Aorta (tissue), 5 donors: ENCODE measurements around the gene HINT2. TPM values are rescaled to one million over a fixed set of nuclear protein-coding genes. Genes with fewer than 3 reads are reported as not detected.

ENCODE experiments used
- ATAC-seq: fragments of 200-7000 bp; cut with Tn5 transposase; one replicate; pipeline ENCODE4 v1.9.1; 2022; ENCODE audit warnings: moderate library complexity; ENCODE audit not compliant: low FRiP score
- DNase-seq, 2 donors: peaks; one replicate each; pipeline ENCODE4 v3.0.0-alpha.2; 2020
- H3K27ac ChIP-seq, 2 donors: one replicate each; pipeline ENCODE4 v1.5.1; 2013; ENCODE audit warnings: low read length in 2 of 2, mild to moderate bottlenecking in 2 of 2, moderate library complexity in 2 of 2, control low read depth in 1 of 2, inconsistent platforms in 1 of 2, low read depth in 1 of 2
- H3K27me3 ChIP-seq, 2 donors: one replicate each; pipeline ENCODE4 v1.6.1; 2013; ENCODE audit warnings: control low read depth in 1 of 2, low read length in 1 of 2, mild to moderate bottlenecking in 1 of 2, moderate library complexity in 1 of 2; ENCODE audit not compliant: insufficient read depth in 2 of 2, control insufficient read depth in 1 of 2
- H3K36me3 ChIP-seq, 2 donors: one replicate each; pipeline ENCODE4 v1.6.1; 2013; ENCODE audit warnings: control low read depth in 1 of 2, low read length in 1 of 2, mild to moderate bottlenecking in 1 of 2; ENCODE audit not compliant: insufficient read depth in 2 of 2, control insufficient read depth in 1 of 2
- H3K4me1 ChIP-seq, 2 donors: one replicate each; pipeline ENCODE4 v1.6.1; 2013; ENCODE audit warnings: low read length in 2 of 2, control low read depth in 1 of 2, mild to moderate bottlenecking in 1 of 2, moderate library complexity in 1 of 2; ENCODE audit not compliant: insufficient read depth in 2 of 2, control insufficient read depth in 1 of 2
- H3K4me3 ChIP-seq, 2 donors: one replicate each; pipeline ENCODE4 v1.5.1; 2013; ENCODE audit warnings: low read length in 2 of 2, control low read depth in 1 of 2, mild to moderate bottlenecking in 1 of 2
- H3K9me3 ChIP-seq: one replicate; pipeline ENCODE4 v1.6.1; 2013; ENCODE audit warnings: mild to moderate bottlenecking, low read length; ENCODE audit not compliant: control insufficient read depth
- WGBS, 2 donors: extraction: QIAGEN DNeasy Blood & Tissue Kit; methylation state at CpG; one replicate each; pipeline ENCODE4 v1.1.7; 2013; 5-methylcytosine and 5-hydroxymethylcytosine counted together
- intact Hi-C, 2 donors: fragments of 100-400 bp; cut with DNase I; formaldehyde crosslinking; loops; one replicate each; pipeline versions ENCODE4 v1.14.2 to v1.15.0; 2022
- polyA plus RNA-seq, 2 donors: library from polyadenylated mRNA; stranded (reverse); fragments of 200-250 nt; gene quantifications; one replicate each; pipeline ENCODE4 v1.2.3, GENCODE V29; 2013
- total RNA-seq, 2 donors: library from RNA; stranded (reverse); fragmentation: NEBNext Ultra II Directional; extraction: Animal tissue kit (Norgen Biotek cat#: 25700); gene quantifications; one replicate each; pipeline ENCODE4 v1.2.1, GENCODE V29; 2021
- donor health status: healthy with polysubstance abuse.
- donor health status: Bipolar disorder and iron deficiency.
- donor health status: DM: no; HTN: no; CAD: no.
- donor health status: DM: no; HTN: no; CAD: no.
- donor health status: DM: yes; HTN: yes; CAD: no.

Gene HINT2
- total and polyA plus RNA-seq, 4 donors: 21.3 to 61.5 (median 30.4) TPM

GRCh38 chr9:35842795-35843194 lies 28.0 kb upstream of the HINT2 start:
- no peaks in the 10 kb centered on the region for H3K4me1 ChIP-seq

GRCh38 chr9:35842020-35842745 lies 27.3 kb upstream of the HINT2 start:
- intact Hi-C loops: no loop called here
- ATAC-seq (no peak), DNase-seq (no peak)
- no peak overlapping the region for H3K4me3 ChIP-seq
- H3K27ac ChIP-seq: no peak overlapping the region
- H3K4me1 ChIP-seq: no peaks in the 10 kb centered on the region
- H3K36me3 ChIP-seq: peaks cover 0 to 4% of the 10 kb centered on the region in 2 donors
- WGBS, 2 donors: 92% methylated on average over 17 of the region's 17 CpGs
- H3K27me3 ChIP-seq: no peaks in the 10 kb centered on the region
- no peaks in the 10 kb centered on the region for H3K9me3 ChIP-seq

More at GRCh38 chr9:35842795-35843194, 28.0 kb upstream of the HINT2 start:
- no peaks in the 10 kb centered on the region for H3K27me3 ChIP-seq
- ATAC-seq (no peak), DNase-seq (no peak)
- H3K9me3 ChIP-seq: no peaks in the 10 kb centered on the region
- WGBS, 2 donors: 93 to 95% methylated on average over 3 of the region's 3 CpGs
- no peak overlapping the region for H3K27ac ChIP-seq
- H3K4me3 ChIP-seq: no peak overlapping the region
- intact Hi-C loops: no loop called here
- H3K36me3 ChIP-seq: peaks cover 0 to 4% of the 10 kb centered on the region in 2 donors

- no peaks in the 10 kb centered on the region for H3K9me3 ChIP-seq
- intact Hi-C loops: no loop called here
- WGBS, 2 donors: 73 to 82% methylated on average over 5 of the region's 5 CpGs
- DNase-seq (no peak), ATAC-seq (peak; percentile 30)
- H3K4me1 ChIP-seq: no peaks in the 10 kb centered on the region
- H3K27me3 ChIP-seq: no peaks in the 10 kb centered on the region
- no peak overlapping the region for H3K27ac ChIP-seq
- no peak overlapping the region for H3K4me3 ChIP-seq
- peaks cover 0 to under 1% of the 10 kb centered on the region in 2 donors for H3K36me3 ChIP-seq
Measured at GRCh38 chr9:35841645-35841900, 26.7 kb upstream of the HINT2 start.

GRCh38 chr9:35840881-35841644 lies 26.2 kb upstream of the HINT2 start:
- DNase-seq (no peak), ATAC-seq (no peak)
- Histone ChIP-seq H3K27me3 (no peaks in the 10 kb centered on the region), H3K4me3 (no peak overlapping the region), H3K4me1 (no peaks in the 10 kb centered on the region), H3K9me3 (no peaks in the 10 kb centered on the region), H3K36me3 (no peaks in the 10 kb centered on the region), H3K27ac (no peak overlapping the region)
- WGBS, 2 donors: 94% methylated on average over 12 to 15 of the region's 15 CpGs
- intact Hi-C loops: no loop called here

GRCh38 chr9:35839926-35840325 lies 25.1 kb upstream of the HINT2 start:
- Histone ChIP-seq H3K4me1 (no peaks in the 10 kb centered on the region), H3K27ac (no peak overlapping the region), H3K9me3 (no peaks in the 10 kb centered on the region), H3K27me3 (no peaks in the 10 kb centered on the region), H3K36me3 (no peaks in the 10 kb centered on the region), H3K4me3 (no peak overlapping the region)
- ATAC-seq (no peak), DNase-seq (no peak)
- WGBS, 2 donors: 92 to 93% methylated on average over 5 of the region's 5 CpGs
- intact Hi-C loops: no loop called here

- no peak for DNase-seq
- no peak overlapping the region for H3K4me3 ChIP-seq
- intact Hi-C loops: no loop called here
- H3K27me3 ChIP-seq: no peaks in the 10 kb centered on the region
- WGBS, 2 donors: 93 to 96% methylated on average over 5 of the region's 5 CpGs
- no peaks in the 10 kb centered on the region for H3K9me3 ChIP-seq
- H3K4me1 ChIP-seq: no peaks in the 10 kb centered on the region
- H3K27ac ChIP-seq: no peak overlapping the region
- ATAC-seq: no peak
- no peaks in the 10 kb centered on the region for H3K36me3 ChIP-seq
Measured at GRCh38 chr9:35836595-35836994, 21.8 kb upstream of the HINT2 start.

- 92% methylated on average over 2 of the region's 2 CpGs for WGBS, 2 donors
- no peak for ATAC-seq
- H3K4me3 ChIP-seq: no peak overlapping the region
- DNase-seq: no peak
- no peaks in the 10 kb centered on the region for H3K27me3 ChIP-seq
- no peaks in the 10 kb centered on the region for H3K9me3 ChIP-seq
- no peak overlapping the region for H3K27ac ChIP-seq
- H3K36me3 ChIP-seq: no peaks in the 10 kb centered on the region
- intact Hi-C loops: no loop called here
- H3K4me1 ChIP-seq: no peaks in the 10 kb centered on the region
Measured at GRCh38 chr9:35835766-35836165, 20.9 kb upstream of the HINT2 start.

GRCh38 chr9:35835216-35835632 lies 20.4 kb upstream of the HINT2 start:
- no peak for ATAC-seq
- no peaks in the 10 kb centered on the region for H3K4me1 ChIP-seq
- H3K4me3 ChIP-seq: no peak overlapping the region
- WGBS, 2 donors: 90 to 91% methylated on average over 3 of the region's 3 CpGs
- intact Hi-C loops: no loop called here
- H3K36me3 ChIP-seq: no peaks in the 10 kb centered on the region
- H3K9me3 ChIP-seq: no peaks in the 10 kb centered on the region
- no peaks in the 10 kb centered on the region for H3K27me3 ChIP-seq
- DNase-seq: no peak
- H3K27ac ChIP-seq: no peak overlapping the region
